PC-9 (cell line): ENCODE results near the gene KATNAL1.

Source experiments
- EZH2 ChIP-seq: fragments of 200-600 bp; sonication (generic); IDR thresholded peaks from 2 replicates; pipeline ENCODE4 v1.8.0; 2017; ENCODE audit warnings: antibody characterized with exemption, low read depth
- TF ChIP-seq, protein P1 (sequence below): fragments of 200-600 bp; sonication (generic); conservative IDR thresholded peaks from 2 replicates; pipeline ENCODE4 v1.6.1; 2017; ENCODE audit warnings: mixed run types, antibody characterized with exemption, mild to moderate bottlenecking, moderate library complexity

DNA sequence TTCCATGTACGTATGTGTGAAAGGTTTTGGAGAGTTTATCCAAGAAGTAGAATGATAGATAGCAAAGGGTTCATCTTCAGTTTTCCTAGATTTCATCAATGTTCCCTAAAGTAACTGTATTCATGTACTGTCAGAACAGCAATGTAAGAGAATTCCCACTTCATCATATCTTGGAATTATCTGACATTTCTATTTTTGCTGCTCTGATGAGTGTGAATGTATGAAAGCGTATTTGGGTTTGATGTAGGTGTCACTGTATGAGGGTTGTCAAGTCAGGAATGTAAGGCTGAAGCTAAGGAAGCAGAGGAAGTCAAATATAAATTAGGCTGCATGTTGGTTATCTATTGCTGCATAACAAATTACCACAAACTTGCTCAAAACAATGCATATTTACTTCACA is 7.2 kb upstream of the KATNAL1 start:
- TF ChIP-seq, protein P1, sequence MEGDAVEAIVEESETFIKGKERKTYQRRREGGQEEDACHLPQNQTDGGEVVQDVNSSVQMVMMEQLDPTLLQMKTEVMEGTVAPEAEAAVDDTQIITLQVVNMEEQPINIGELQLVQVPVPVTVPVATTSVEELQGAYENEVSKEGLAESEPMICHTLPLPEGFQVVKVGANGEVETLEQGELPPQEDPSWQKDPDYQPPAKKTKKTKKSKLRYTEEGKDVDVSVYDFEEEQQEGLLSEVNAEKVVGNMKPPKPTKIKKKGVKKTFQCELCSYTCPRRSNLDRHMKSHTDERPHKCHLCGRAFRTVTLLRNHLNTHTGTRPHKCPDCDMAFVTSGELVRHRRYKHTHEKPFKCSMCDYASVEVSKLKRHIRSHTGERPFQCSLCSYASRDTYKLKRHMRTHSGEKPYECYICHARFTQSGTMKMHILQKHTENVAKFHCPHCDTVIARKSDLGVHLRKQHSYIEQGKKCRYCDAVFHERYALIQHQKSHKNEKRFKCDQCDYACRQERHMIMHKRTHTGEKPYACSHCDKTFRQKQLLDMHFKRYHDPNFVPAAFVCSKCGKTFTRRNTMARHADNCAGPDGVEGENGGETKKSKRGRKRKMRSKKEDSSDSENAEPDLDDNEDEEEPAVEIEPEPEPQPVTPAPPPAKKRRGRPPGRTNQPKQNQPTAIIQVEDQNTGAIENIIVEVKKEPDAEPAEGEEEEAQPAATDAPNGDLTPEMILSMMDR: no peak
- TF ChIP-seq EZH2: no peak
